Nephron progenitor cell (in vitro differentiated cells): ENCODE data around the gene EPHB1.

ENCODE experiments used
- DNase-seq: peaks from one replicate; pipeline ENCODE4 v3.0.0; 2021
- H3K27ac Mint-ChIP-seq: 2 replicates; pipeline ENCODE4 v1.8.0; 2021; ENCODE audit warnings: mild to moderate bottlenecking, moderate library complexity, mixed read lengths
- H3K27me3 Mint-ChIP-seq: 2 replicates; pipeline ENCODE4 v1.8.0; 2021; ENCODE audit warnings: mild to moderate bottlenecking, low read depth, mixed read lengths; ENCODE audit not compliant: poor library complexity
- H3K36me3 Mint-ChIP-seq: 2 replicates; pipeline ENCODE4 v1.8.0; 2021; ENCODE audit warnings: low read depth, mixed read lengths
- H3K4me1 Mint-ChIP-seq: 2 replicates; pipeline ENCODE4 v1.8.0; 2021; ENCODE audit warnings: mixed read lengths
- H3K4me3 Mint-ChIP-seq: 2 replicates; pipeline ENCODE4 v1.8.0; 2021; ENCODE audit warnings: mild to moderate bottlenecking, moderate library complexity, mixed read lengths
- H3K9me3 Mint-ChIP-seq: 2 replicates; pipeline ENCODE4 v1.8.0; 2021; ENCODE audit warnings: mild to moderate bottlenecking, moderate library complexity, mixed read lengths
- TF ChIP-seq, protein P1 (sequence below): fragments of 200-600 bp; sonication (generic); IDR thresholded peaks from 2 replicates; pipeline ENCODE4 v1.5.0; 2021; ENCODE audit warnings: antibody characterized with exemption

The EPHB1 gene

GRCh38 chr3:135117977-135118376, 322.9 kb downstream of the EPHB1 start:
- TF ChIP-seq, protein P1, sequence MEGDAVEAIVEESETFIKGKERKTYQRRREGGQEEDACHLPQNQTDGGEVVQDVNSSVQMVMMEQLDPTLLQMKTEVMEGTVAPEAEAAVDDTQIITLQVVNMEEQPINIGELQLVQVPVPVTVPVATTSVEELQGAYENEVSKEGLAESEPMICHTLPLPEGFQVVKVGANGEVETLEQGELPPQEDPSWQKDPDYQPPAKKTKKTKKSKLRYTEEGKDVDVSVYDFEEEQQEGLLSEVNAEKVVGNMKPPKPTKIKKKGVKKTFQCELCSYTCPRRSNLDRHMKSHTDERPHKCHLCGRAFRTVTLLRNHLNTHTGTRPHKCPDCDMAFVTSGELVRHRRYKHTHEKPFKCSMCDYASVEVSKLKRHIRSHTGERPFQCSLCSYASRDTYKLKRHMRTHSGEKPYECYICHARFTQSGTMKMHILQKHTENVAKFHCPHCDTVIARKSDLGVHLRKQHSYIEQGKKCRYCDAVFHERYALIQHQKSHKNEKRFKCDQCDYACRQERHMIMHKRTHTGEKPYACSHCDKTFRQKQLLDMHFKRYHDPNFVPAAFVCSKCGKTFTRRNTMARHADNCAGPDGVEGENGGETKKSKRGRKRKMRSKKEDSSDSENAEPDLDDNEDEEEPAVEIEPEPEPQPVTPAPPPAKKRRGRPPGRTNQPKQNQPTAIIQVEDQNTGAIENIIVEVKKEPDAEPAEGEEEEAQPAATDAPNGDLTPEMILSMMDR: no peak
- no peak overlapping the region for H3K27ac Mint-ChIP-seq
- H3K4me3 Mint-ChIP-seq: no peak overlapping the region
- no peaks in the 10 kb centered on the region for H3K9me3 Mint-ChIP-seq
- DNase-seq: no peak
- peaks cover 6% of the 10 kb centered on the region for H3K27me3 Mint-ChIP-seq
- H3K36me3 Mint-ChIP-seq: no peaks in the 10 kb centered on the region
- no peaks in the 10 kb centered on the region for H3K4me1 Mint-ChIP-seq

DNA sequence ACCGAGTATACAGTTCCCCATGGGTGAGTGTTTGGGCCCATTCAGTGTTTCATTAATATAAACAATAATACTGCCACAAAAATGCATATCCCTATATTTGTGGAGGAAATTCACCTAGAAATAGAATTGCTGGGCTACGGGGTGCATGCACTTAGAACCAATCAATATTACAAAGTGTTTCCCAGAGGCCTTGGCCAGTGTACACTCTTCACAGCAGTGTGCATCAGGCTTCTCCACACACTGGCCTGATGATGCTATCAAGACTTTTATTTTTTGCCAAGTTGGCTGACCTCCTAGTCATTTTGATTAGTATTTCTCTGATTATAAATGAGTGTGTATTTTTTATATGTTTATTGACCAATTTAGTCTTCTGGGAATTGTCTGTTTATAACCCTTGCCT, 323.7 kb downstream of the EPHB1 start:
- TF ChIP-seq, protein P1: no peak
- no peak for DNase-seq
- Mint-ChIP-seq H3K4me1 (no peaks in the 10 kb centered on the region), H3K27me3 (peaks cover 6% of the 10 kb centered on the region), H3K27ac (no peak overlapping the region), H3K4me3 (no peak overlapping the region), H3K9me3 (no peaks in the 10 kb centered on the region), H3K36me3 (no peaks in the 10 kb centered on the region)

DNA sequence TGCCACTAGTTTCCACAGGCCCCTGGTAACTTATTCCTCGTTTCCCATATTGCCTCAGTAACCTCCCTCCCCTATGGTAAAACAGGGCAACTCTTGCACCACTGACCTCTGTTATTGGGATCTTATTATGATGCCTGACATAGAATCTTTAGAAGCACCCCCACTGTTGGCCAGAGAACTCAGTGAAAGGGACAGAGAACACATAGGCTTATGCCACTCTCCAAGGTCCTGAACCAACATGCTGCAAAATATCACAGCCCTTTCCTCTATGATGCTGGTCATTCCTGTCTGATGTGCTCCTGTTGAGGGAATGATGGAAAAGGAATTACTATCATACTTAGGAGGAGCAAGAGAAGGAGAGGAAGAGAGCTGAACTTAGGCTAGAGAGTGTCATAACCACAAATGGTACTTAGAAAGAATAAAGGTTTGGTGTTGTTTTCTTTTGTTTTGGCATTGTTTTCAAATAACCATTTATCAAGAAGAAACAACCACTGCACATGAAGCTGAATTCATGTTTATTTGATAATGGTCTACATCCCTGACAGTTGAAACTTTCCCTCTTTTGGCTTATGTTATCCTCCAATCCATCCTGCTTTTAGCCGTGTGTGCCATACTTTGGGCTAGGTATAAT, 330.2 kb downstream of the EPHB1 start:
- peak; percentile 64 for DNase-seq
- peaks cover 17% of the 10 kb centered on the region for H3K27me3 Mint-ChIP-seq
- no peaks in the 10 kb centered on the region for H3K4me1 Mint-ChIP-seq
- TF ChIP-seq, protein P1: no peak
- H3K36me3 Mint-ChIP-seq: no peaks in the 10 kb centered on the region
- no peak overlapping the region for H3K27ac Mint-ChIP-seq
- no peaks in the 10 kb centered on the region for H3K9me3 Mint-ChIP-seq
- H3K4me3 Mint-ChIP-seq: no peak overlapping the region

- no peak for DNase-seq
- no peaks in the 10 kb centered on the region for H3K36me3 Mint-ChIP-seq
- peaks cover 18% of the 10 kb centered on the region for H3K27me3 Mint-ChIP-seq
- H3K4me3 Mint-ChIP-seq: no peak overlapping the region
- H3K4me1 Mint-ChIP-seq: no peaks in the 10 kb centered on the region
- TF ChIP-seq, protein P1: no peak
- no peaks in the 10 kb centered on the region for H3K9me3 Mint-ChIP-seq
- H3K27ac Mint-ChIP-seq: no peak overlapping the region
Measured at GRCh38 chr3:135127946-135128470, 332.9 kb downstream of the EPHB1 start.

DNA sequence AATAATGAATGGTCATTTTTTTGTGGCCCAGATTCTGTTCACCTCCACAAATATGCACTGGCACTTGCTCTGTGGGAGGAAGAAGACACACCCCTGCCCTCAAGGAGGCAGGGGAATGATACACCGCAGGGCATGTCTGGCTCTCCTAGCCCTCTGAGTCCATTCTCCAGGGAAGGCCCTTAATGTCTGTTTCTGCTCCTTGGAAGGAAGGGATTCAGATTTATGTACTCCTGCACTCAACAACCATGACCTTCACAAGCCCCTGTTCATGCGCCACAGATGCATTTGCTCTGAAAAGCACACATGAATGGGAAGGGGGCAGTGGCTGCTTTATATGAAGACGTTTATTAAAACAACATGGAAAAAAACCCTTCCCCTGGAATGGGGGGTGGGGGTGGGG, 333.8 kb downstream of the EPHB1 start:
- H3K4me3 Mint-ChIP-seq: no peak overlapping the region
- no peak for DNase-seq
- H3K27ac Mint-ChIP-seq: no peak overlapping the region
- peaks cover 19% of the 10 kb centered on the region for H3K27me3 Mint-ChIP-seq
- no peaks in the 10 kb centered on the region for H3K9me3 Mint-ChIP-seq
- TF ChIP-seq, protein P1: no peak
- no peaks in the 10 kb centered on the region for H3K4me1 Mint-ChIP-seq
- no peaks in the 10 kb centered on the region for H3K36me3 Mint-ChIP-seq

DNA sequence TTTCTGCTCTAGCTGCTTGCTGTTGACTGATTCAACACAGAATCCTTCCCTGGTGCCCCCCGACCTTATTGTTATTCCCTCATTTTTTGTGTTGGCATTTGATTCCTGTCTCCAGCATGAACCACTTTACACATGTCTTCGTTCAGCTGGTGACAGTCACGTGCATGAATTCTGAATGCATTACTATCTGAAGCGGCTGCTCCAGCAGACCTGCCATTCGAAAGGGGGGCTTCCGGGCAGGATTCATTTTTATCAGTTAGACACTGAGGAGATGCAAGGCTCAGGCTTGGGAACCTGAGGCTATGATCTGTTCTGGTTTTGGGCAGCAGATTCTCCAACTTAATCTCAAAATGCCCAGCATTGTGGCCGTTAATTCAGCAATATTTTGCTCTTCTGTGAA, 336.2 kb downstream of the EPHB1 start:
- no peak overlapping the region for H3K4me3 Mint-ChIP-seq
- H3K27ac Mint-ChIP-seq: no peak overlapping the region
- TF ChIP-seq, protein P1: no peak
- no peaks in the 10 kb centered on the region for H3K36me3 Mint-ChIP-seq
- no peak for DNase-seq
- no peaks in the 10 kb centered on the region for H3K9me3 Mint-ChIP-seq
- H3K4me1 Mint-ChIP-seq: no peaks in the 10 kb centered on the region
- peaks cover 16% of the 10 kb centered on the region for H3K27me3 Mint-ChIP-seq
